Progenitor cell of endocrine pancreas (in vitro differentiated cells): Measurements from ENCODE around the gene TJAP1. TPM values are rescaled to one million over a fixed set of nuclear protein-coding genes. Genes with fewer than 3 reads are reported as not detected.

ENCODE experiments used
- DNase-seq: peaks from one replicate; pipeline ENCODE4 v3.0.0; 2021; ENCODE audit warnings: low spot score; ENCODE audit not compliant: unreplicated experiment
- H3K27ac Mint-ChIP-seq: 2 replicates; pipeline ENCODE4 v1.8.0; 2021; ENCODE audit warnings: mild to moderate bottlenecking, moderate library complexity, mixed read lengths
- H3K27me3 Mint-ChIP-seq: 2 replicates; pipeline ENCODE4 v1.8.0; 2021; ENCODE audit warnings: mixed read lengths
- H3K36me3 Mint-ChIP-seq: 2 replicates; pipeline ENCODE4 v1.8.0; 2022; ENCODE audit warnings: mixed read lengths; ENCODE audit not compliant: insufficient read depth
- H3K4me1 Mint-ChIP-seq: 2 replicates; pipeline ENCODE4 v1.8.0; 2021; ENCODE audit warnings: low read depth, mixed read lengths
- H3K4me3 Mint-ChIP-seq: 2 replicates; pipeline ENCODE4 v1.8.0; 2021; ENCODE audit warnings: low read depth, mild to moderate bottlenecking, moderate library complexity, mixed read lengths
- H3K9me3 Mint-ChIP-seq: 2 replicates; pipeline ENCODE4 v1.8.0; 2021; ENCODE audit warnings: low read depth, mixed read lengths
- total RNA-seq: library from RNA; stranded (reverse); gene quantifications from 2 replicates; pipeline ENCODE4 v1.2.1, GENCODE V29; 2021
- TF ChIP-seq, protein P1 (sequence below): fragments of 200-600 bp; sonication (generic); IDR thresholded peaks from one replicate; pipeline ENCODE4 v1.5.0; 2021; ENCODE audit warnings: antibody characterized with exemption, mild to moderate bottlenecking; ENCODE audit not compliant: unreplicated experiment

TJAP1 gene
- total RNA-seq, 1 donor from 2014 or later, result 65.8 TPM

DNA sequence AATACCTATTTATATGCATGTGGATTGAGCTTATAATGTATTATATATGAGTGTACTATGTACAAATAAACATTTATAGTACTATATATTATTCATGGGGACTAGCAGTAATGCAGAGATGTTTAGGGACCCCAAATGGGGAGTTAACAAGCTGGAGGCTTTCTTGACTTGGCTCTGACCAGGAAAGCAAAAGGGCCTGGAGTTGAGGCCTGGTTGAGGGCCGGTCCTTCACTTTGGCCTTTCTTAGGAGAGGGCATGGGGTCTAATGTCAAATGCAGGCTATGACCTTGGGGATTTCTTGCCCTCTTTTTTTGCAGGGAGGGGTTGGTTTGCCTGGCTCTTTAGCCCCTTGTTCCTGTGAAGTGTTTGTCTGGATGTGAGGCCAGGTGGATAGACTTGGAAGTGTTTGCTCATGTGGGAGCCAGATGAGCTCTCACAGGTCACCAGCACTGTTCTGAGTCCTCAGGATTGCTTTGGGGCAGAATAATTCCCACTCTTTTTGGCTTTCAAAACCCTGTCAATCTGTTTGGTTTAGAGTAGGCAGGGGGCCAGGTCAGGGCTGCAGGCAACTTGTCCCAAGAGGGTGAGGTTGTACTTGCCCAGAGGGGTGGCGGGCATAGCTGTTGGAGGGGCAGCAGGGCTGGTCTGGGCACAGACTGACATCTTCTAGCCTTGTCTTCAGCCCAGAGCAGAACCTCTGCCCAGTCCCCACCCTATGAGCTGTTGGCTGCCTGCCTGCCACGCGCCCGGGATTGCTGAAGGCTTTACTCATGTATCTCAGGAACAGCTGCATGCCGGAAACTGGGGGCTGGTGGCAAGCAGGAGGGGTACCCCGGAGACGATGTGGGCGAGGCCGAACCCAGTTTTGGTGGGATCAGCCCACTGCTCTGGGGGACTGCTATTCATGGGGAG is 14.6 kb downstream of the TJAP1 start:
- H3K36me3 Mint-ChIP-seq, result peaks cover 2% of the 10 kb centered on the region
- DNase-seq, result no peak
- H3K4me3 Mint-ChIP-seq, result no peak overlapping the region
- H3K27ac Mint-ChIP-seq, result no peak overlapping the region
- H3K4me1 Mint-ChIP-seq, result peaks cover 3% of the 10 kb centered on the region
- no peaks in the 10 kb centered on the region for H3K9me3 Mint-ChIP-seq
- no peaks in the 10 kb centered on the region for H3K27me3 Mint-ChIP-seq
- TF ChIP-seq, protein P1, sequence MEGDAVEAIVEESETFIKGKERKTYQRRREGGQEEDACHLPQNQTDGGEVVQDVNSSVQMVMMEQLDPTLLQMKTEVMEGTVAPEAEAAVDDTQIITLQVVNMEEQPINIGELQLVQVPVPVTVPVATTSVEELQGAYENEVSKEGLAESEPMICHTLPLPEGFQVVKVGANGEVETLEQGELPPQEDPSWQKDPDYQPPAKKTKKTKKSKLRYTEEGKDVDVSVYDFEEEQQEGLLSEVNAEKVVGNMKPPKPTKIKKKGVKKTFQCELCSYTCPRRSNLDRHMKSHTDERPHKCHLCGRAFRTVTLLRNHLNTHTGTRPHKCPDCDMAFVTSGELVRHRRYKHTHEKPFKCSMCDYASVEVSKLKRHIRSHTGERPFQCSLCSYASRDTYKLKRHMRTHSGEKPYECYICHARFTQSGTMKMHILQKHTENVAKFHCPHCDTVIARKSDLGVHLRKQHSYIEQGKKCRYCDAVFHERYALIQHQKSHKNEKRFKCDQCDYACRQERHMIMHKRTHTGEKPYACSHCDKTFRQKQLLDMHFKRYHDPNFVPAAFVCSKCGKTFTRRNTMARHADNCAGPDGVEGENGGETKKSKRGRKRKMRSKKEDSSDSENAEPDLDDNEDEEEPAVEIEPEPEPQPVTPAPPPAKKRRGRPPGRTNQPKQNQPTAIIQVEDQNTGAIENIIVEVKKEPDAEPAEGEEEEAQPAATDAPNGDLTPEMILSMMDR, result no peak

- Mint-ChIP-seq H3K27ac (no peak overlapping the region), H3K9me3 (no peaks in the 10 kb centered on the region)
Observed at GRCh38 chr6:43492673-43493072, 15.3 kb downstream of the TJAP1 start.

GRCh38 chr6:43493230-43493629 is 15.9 kb downstream of the TJAP1 start:
- Mint-ChIP-seq H3K4me1 (peaks cover 3% of the 10 kb centered on the region), H3K36me3 (peaks cover 2% of the 10 kb centered on the region), H3K4me3 (no peak overlapping the region), H3K27me3 (no peaks in the 10 kb centered on the region), H3K27ac (no peak overlapping the region), H3K9me3 (no peaks in the 10 kb centered on the region)
- TF ChIP-seq, protein P1, result no peak
- no peak for DNase-seq

More at GRCh38 chr6:43492673-43493072, 15.3 kb downstream of the TJAP1 start:
- Mint-ChIP-seq H3K4me3 (no peak overlapping the region), H3K36me3 (peaks cover 2% of the 10 kb centered on the region), H3K27me3 (no peaks in the 10 kb centered on the region), H3K4me1 (peaks cover 3% of the 10 kb centered on the region)
- no peak for DNase-seq
- TF ChIP-seq, protein P1, result no peak

DNA sequence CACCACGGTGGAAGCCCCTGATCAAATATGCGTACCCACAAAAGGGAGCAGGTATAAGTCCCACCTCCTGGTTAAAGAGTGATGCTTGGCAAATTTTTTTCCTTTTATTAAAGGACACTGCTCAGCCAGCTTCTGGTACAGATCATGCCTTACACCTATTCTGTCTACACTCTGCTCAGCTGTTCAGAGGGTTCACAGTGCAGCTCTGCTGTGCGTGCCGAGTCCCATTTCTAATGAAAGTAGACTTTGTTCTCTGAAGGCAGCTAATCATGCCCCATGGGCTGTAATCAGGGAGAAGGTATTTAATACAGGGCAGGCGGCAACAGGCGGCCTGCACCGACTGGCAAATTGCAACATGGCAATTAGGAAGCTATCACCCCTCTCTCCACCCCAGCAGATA is 16.5 kb downstream of the TJAP1 start:
- Mint-ChIP-seq H3K4me1 (peaks cover 3% of the 10 kb centered on the region), H3K27me3 (no peaks in the 10 kb centered on the region), H3K4me3 (no peak overlapping the region), H3K9me3 (no peaks in the 10 kb centered on the region), H3K36me3 (peaks cover 2% of the 10 kb centered on the region), H3K27ac (no peak overlapping the region)
- TF ChIP-seq, protein P1, result no peak
- DNase-seq, result no peak

- Mint-ChIP-seq H3K4me1 (peaks cover 3% of the 10 kb centered on the region), H3K36me3 (peaks cover 2% of the 10 kb centered on the region), H3K4me3 (no peak overlapping the region), H3K27ac (no peak overlapping the region), H3K27me3 (no peaks in the 10 kb centered on the region), H3K9me3 (no peaks in the 10 kb centered on the region)
- TF ChIP-seq, protein P1, result no peak
- no peak for DNase-seq
Observed at GRCh38 chr6:43494321-43494720, 17.0 kb downstream of the TJAP1 start.
